ENCODE data around the gene SEMA3E. TPM values are rescaled to one million over a fixed set of nuclear protein-coding genes. Genes with fewer than 3 reads are reported as not detected.

The SEMA3E gene
- under 0.01 and 1.7 TPM in 2 replicates for total RNA-seq

GRCh38 chr7:83648464-83649241, at the start of gene SEMA3E:
TSS of gene SEMA3E (minus strand) at chr7:83649139.

Small RNA genes within 50 kb of the gene (small RNA-seq; reads per million reads assigned to genes)
- not detected for gene AC079987.1 (ENCODE audit: low replicate concordance)

Measured in placental pericyte (primary cell).